Inflammatory macrophage treated with lipopolysaccharide for 1 hour (primary cell): ENCODE measurements around the gene FHIP1A.
"Not testable (repeated sequence)": the region's sequence is repeated elsewhere in the genome, so short reads cannot be mapped to it uniquely, and the experiment has no call there.

ENCODE experiments used
- DNase-seq, 2 donors: peaks; one replicate each; pipeline ENCODE4 v3.0.0-alpha.2; 2020 to 2022

FHIP1A gene

GRCh38 chr4:151408630-151409469 lies at the start of gene FHIP1A:
Gene FHIP1A, plus strand, starts transcription at chr4:151409176. Its CDS starts 157,084 bp downstream, at chr4:151566260.
- peak in 1 of 2 donors; percentile 3 for DNase-seq

GRCh38 chr4:151359576-151359975 lies 49.4 kb upstream of the FHIP1A start:
- DNase-seq, result no peak

GRCh38 chr4:151361126-151361525 lies 47.9 kb upstream of the FHIP1A start:
- DNase-seq, result no peak

GRCh38 chr4:151361966-151362365 lies 47.0 kb upstream of the FHIP1A start:
- DNase-seq, result no peak

- DNase-seq, result peak; percentile 53 to 84
Observed at GRCh38 chr4:151362404-151363164, 46.4 kb upstream of the FHIP1A start.

GRCh38 chr4:151376540-151376939 lies 32.4 kb upstream of the FHIP1A start:
- no peak for DNase-seq

GRCh38 chr4:151389311-151389710 lies 19.7 kb upstream of the FHIP1A start:
- DNase-seq, result no peak

GRCh38 chr4:151389799-151390198 lies 19.2 kb upstream of the FHIP1A start:
- not testable (repeated sequence) for DNase-seq

- DNase-seq, result no peak
Observed at GRCh38 chr4:151395873-151396272, 13.1 kb upstream of the FHIP1A start.

- DNase-seq, result no peak
Observed at GRCh38 chr4:151400343-151400742, 8.6 kb upstream of the FHIP1A start.

- no peak for DNase-seq
Observed at GRCh38 chr4:151401739-151402138, 7.2 kb upstream of the FHIP1A start.

- no peak for DNase-seq
Observed at GRCh38 chr4:151402145-151402865, 6.7 kb upstream of the FHIP1A start.

GRCh38 chr4:151403656-151404055 lies 5.3 kb upstream of the FHIP1A start:
- peak; percentile 67 to 69 for DNase-seq

GRCh38 chr4:151404802-151405201 lies 4.2 kb upstream of the FHIP1A start:
- DNase-seq, result not testable (repeated sequence)

- no peak for DNase-seq
Observed at GRCh38 chr4:151407018-151407417, 2.0 kb upstream of the FHIP1A start.

GRCh38 chr4:151407466-151408379 lies 1.3 kb upstream of the FHIP1A start:
- peak in 1 of 2 donors; percentile 25 for DNase-seq

GRCh38 chr4:151408380-151408629 lies 671 bp upstream of the FHIP1A start:
- no peak for DNase-seq

GRCh38 chr4:151409470-151410313 lies 716 bp downstream of the FHIP1A start:
- peak; percentile 3 to 7 for DNase-seq

- DNase-seq, result no peak
Observed at GRCh38 chr4:151415978-151416377, 7.0 kb downstream of the FHIP1A start.

GRCh38 chr4:151417164-151417571 lies 8.2 kb downstream of the FHIP1A start:
- no peak for DNase-seq

- DNase-seq, result no peak
Observed at GRCh38 chr4:151417766-151418376, 8.9 kb downstream of the FHIP1A start.
